SU-DHL-6 (cell line): Measurements from ENCODE around the gene WARS2.

Experiments
- EZH2phosphoT487 ChIP-seq: fragments of 200-600 bp; sonication (generic), shearing (Covaris generic); conservative IDR thresholded peaks from 2 replicates; pipeline ENCODE4 v1.6.1; 2018; ENCODE audit warnings: mild to moderate bottlenecking, antibody characterized with exemption, low read length, moderate library complexity, mixed read lengths
- TF ChIP-seq, protein P1 (sequence below): fragments of 200-600 bp; sonication (generic); IDR thresholded peaks from one replicate; pipeline ENCODE4 v1.5.1; 2017; ENCODE audit warnings: antibody characterized with exemption, mild to moderate bottlenecking, low read length, moderate library complexity; ENCODE audit not compliant: insufficient read depth, poor library complexity, severe bottlenecking

DNA sequence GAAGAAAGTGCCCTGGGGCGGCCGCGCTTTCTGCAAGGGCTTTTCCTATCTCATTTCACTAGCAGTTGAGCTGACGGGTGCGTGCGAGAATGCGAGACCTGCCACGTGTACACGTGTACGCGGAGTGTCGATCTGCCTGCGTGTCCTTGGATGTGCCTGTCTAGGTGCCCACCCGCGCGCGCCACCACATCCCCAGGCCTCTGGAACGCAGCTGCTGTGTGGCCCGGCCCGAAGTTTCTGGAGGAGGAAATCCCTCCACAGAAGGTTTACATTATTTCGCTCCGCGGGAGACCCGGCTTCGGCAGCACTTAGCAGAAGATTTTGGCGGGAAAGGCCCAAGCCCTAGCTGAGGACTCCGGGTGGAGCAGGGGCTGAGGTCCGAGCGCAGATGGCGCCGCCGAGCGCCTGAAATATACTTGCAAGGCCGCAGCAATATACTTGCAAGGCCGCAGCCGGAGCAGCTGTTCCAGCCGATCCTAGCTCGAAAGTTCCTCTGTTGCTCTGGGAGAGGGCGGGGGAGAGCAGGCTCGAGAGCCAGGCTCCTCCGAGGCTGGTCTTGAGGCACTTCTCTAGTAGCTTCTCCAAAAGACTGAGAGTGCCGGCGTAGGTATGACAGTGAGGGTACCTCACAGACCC is 156.2 kb downstream of the WARS2 start:
- TF ChIP-seq, protein P1, sequence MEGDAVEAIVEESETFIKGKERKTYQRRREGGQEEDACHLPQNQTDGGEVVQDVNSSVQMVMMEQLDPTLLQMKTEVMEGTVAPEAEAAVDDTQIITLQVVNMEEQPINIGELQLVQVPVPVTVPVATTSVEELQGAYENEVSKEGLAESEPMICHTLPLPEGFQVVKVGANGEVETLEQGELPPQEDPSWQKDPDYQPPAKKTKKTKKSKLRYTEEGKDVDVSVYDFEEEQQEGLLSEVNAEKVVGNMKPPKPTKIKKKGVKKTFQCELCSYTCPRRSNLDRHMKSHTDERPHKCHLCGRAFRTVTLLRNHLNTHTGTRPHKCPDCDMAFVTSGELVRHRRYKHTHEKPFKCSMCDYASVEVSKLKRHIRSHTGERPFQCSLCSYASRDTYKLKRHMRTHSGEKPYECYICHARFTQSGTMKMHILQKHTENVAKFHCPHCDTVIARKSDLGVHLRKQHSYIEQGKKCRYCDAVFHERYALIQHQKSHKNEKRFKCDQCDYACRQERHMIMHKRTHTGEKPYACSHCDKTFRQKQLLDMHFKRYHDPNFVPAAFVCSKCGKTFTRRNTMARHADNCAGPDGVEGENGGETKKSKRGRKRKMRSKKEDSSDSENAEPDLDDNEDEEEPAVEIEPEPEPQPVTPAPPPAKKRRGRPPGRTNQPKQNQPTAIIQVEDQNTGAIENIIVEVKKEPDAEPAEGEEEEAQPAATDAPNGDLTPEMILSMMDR: no peak
- TF ChIP-seq EZH2phosphoT487: no peak
